Skin of body (tissue), 2 donors: ENCODE data around the gene VGLL3. TPM values are rescaled to one million over a fixed set of nuclear protein-coding genes. Genes with fewer than 3 reads are reported as not detected.
A peak's percentile ranks its signal among the peaks of the same experiment; 100 is the strongest.

Experiments used
- DNase-seq: peaks from one replicate; lab custom pipeline; 2025; lab: John Stamatoyannopoulos, UW
- total RNA-seq: library from RNA; depleted of rRNA; stranded (reverse); fragments of >200 nt; gene quantifications from one replicate; pipeline ENCODE4 v1.2.3, GENCODE V29; 2014

VGLL3 gene
- total RNA-seq, 1 donor from 2014 or later: 53.1 TPM

DNA sequence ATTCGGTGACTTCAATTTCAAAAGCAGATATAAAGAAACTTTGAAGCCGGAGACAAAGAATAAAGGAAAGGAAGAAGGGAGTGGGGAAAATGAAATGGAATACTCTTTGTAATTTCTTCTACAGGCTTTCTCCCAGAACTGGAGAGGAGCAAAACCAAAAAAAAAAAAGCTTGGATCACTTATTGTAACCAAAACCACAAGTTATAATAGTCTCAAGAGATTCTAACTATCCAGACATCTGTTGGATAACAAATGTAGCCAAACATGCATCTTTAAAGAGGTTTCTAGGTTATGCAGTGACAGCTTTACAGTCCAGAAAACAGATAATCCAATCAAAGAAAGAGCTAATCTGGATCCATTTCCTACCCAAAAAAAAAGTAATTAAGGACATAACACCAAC lies 36.2 kb downstream of the VGLL3 start:
- DNase-seq: peak; percentile 75

DNA sequence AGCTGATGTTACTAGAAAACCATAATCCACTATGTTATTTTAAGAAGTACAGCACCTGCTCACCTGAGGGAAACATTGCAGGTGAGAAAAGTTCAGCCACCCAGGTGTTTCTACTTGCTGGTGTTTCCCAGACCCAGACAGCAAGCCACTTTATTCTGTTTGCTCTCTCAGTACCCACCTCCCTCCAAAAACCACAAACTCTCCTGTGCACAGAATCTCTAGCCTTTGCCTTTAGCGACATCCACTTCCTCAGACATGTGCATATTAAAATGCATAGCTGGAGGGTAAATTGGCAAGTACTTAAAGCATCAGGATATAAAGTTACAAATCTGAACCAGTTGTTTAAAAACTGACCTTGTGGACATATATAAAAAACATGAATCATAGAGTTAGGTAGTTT lies 36.7 kb downstream of the VGLL3 start:
- DNase-seq: peak; percentile 57

GRCh38 chr3:86951322-86951721 lies 39.6 kb downstream of the VGLL3 start:
- no peak for DNase-seq

DNA sequence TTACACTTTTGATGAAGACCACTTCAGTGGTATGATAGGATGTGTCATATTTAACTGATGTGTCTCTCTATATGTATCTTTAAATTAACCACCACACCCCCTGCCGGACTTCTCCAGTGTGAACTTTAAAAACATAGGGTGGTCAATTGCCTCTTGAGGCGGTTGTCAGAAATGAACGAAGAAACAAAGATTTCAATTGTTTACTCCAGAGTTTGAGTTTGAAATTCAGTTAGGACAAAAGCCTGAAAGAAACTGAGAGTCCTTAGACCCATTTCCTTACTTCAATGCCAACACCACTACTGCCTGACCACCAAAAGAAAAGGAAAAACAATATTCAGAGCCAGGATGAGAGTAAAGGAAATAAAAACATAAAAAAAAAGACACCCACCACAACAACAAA lies 40.2 kb downstream of the VGLL3 start:
- no peak for DNase-seq

DNA sequence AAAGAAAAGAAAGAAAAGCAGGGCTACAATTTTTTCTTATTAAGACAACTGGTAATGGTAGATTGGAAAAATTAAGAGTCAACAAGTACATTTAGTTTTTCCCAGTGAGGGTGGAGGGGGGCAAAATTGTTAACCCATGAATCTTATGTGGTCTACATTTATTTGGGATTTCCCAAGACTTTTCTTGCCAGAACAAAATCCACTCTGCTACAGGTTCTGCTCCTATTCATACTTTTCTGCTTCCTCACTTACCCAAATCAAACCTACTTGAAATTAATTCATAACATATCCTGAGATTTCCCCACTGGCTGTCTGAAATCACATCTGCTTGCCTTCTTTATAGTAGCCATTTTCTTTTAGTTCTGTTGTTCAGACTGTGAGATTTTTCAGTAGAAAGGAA lies 41.1 kb downstream of the VGLL3 start:
- DNase-seq: no peak

DNA sequence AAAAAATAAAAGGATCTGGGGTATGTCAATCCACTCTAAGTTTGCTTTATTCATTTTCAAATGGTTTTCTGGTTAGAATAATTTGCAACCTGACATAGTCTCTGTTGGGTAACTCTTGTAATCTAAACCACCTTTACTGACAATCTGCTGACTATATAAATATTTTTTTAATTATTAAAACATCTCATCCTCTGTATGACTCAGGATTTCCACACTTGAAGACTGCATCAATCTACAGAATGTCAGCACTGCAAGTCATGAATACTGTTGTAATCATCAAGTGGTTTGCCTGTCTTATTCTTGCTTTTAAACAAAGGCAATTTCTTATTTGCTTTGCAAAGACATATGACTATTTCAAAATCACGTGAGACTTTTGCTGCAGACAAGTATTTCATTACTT lies 42.1 kb downstream of the VGLL3 start:
- DNase-seq: peak; percentile 84

DNA sequence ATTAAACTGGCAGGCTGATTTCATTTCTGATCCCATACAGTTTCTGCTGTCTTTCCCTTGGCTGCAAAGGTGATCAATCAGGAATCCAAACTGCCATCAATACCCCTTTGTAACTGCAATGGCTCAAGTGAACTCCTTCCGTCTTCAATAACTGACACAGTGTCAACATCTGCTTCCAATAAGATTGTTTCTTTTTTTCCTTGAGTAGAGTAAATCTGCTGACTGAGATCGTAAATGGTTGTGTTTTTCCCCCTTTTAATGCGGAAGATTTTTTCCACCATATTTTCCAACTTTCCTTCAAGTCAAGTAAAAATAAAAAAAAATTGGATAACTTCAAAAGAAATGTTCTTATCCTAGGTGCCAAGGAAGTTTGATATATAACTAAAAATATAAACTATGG lies 48.7 kb downstream of the VGLL3 start:
- DNase-seq: peak; percentile 88

GRCh38 chr3:86938416-86939105 lies 52.4 kb downstream of the VGLL3 start:
- DNase-seq: peak; percentile 92

- peak; percentile 88 for DNase-seq
Observed at GRCh38 chr3:86937306-86937791, 53.6 kb downstream of the VGLL3 start.

GRCh38 chr3:86934851-86935250 lies 56.1 kb downstream of the VGLL3 start:
- DNase-seq: no peak

DNA sequence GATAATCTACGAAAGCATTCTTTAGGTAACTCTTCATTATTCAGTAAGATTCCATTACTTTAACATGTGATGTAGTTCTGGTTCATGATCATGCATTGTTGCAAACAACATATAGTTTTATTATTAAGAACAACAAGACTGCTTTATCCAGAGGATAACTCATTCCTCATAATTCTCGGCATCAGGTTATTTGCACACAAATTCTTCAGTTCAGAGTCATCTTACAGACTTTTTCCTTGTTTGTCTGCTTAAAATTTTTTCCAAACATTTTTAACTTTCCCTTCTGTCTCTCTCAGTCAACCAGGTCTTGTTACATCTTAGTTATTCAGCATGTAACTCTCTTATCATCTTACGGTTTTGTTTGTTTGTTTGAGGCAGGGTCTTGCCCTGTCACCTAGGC lies 60.1 kb downstream of the VGLL3 start:
- DNase-seq: no peak

GRCh38 chr3:86930181-86930580 lies 60.8 kb downstream of the VGLL3 start:
- no peak for DNase-seq

GRCh38 chr3:86929046-86929445 lies 61.9 kb downstream of the VGLL3 start:
- no peak for DNase-seq

DNA sequence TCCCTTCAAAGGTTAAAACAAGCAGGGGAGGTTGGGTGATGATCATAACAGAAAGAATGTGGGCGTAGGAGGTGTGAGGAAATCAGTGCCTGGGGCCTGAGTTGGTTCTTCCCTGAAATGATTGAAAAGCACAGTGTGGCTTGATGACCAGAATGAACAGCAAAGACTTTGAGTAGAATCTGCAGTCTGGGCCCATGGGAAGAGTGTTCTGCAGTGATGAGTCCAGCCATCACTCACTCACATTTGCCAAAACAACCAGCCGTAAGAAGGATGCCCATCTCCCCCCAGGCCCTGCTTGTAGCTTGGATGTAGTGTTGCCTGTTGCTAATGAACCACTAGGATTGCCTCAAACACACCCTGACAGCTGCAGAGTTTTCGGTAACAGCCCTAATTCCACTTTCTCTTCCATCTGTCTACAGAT lies 67.9 kb downstream of the VGLL3 start:
- DNase-seq: peak; percentile 25

DNA sequence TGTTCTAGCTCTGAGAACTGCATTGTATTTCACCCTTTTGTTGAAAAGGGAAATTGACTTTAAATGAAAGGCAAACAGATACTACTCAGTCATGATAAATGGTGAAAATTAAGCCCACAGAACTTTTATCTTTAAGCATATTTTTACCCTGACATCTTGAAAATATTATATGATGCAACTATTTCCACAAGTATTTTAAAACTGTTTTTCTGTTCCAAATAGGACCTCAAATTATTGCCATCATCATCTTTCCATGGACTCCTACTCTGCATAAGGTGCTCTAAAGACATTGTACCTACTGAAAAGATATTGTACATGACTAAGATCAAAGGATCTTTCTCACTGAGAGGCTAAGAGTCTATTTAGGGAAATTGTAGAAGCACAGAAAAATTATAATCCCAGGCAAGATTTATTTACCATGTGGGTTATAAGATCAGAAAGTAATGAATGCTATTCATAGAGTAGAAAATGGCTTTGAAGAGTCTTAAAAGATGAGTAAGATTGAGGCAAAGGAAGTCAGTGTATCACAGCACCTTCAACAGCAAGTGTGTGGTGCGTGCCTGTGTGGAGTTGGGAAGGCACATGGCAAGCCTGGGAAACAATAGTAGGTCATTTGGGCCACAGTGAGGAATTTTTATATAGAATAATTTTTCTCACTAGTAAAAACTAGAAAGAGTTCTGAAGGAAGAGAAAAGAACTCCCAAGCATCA lies 68.8 kb downstream of the VGLL3 start:
- DNase-seq: no peak

GRCh38 chr3:86914670-86915069 lies 76.3 kb downstream of the VGLL3 start:
- peak; percentile 18 for DNase-seq

DNA sequence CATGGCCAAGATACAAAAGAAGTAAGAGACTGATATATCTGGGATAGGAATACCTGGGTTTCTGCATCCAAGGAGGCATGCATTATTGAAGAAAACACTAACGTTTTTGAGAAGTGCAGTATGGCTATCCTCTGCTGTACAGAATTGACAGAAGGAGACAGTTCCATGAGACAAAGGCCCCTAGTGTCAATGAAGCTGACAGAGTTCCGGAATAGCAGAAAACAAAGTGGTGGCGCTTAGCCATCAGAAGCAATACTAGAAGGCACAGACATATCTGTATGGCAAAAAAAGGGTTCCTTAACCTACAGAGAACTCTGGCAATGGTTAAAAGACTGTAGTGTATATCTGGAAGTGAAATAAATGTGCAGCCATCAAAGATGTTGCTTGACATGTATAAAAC lies 77.8 kb downstream of the VGLL3 start:
- no peak for DNase-seq

DNA sequence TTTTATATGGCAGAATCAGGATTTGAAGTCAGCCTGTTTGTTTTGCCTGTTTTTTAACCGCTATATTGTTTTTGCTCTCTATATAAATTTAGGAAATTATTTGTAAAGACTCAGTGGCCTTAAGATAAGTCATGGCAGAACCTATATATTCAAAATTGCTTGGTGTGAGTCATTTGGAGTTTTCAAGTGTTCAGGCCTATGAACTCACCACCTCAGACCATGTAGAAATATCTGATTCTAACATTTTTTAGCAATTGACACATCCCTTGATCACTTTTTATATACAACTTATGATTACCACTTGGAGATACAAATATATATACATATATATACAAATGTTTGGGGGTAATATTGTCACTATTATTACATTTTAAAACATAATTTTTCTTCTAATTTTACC lies 95.7 kb downstream of the VGLL3 start:
- no peak for DNase-seq

DNA sequence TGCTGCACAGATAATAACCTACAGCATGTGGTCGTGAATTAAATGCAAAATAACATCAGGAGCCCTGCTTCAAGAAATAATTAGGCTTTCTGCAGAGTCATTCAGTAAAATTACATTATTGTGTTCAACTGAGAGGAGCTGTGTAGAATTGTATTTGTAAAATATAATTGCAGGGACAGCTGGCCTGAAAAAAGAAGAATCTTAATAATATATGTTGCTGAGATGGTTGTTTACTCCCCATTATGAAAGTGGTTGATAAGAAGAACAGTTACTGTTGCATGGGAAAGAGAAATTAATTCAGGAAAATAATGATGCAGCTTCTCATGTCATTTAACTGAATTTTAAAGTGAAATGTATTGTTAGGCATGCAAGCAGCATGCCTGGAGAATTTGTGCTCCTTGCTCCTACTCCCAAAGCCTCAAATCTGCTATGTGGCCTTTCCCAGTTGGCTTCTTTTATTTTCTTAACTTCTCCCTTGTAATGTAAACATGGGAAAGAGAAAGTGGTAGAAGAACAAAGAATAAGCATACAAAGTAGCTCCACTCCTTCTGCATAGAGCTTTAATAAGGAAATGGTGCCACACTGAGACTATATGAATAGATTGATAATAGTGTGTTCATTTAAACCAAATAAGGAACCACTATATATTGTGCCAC lies 100.1 kb downstream of the VGLL3 start:
- DNase-seq: no peak
